ENCODE data around the gene AMN. TPM values are rescaled to one million over a fixed set of nuclear protein-coding genes. Genes with fewer than 3 reads are reported as not detected.
A peak's percentile ranks its signal among the peaks of the same experiment; 100 is the strongest.

Gene AMN
- total and polyA plus RNA-seq, 2 experiments from 2014 or later, result not detected

DNA sequence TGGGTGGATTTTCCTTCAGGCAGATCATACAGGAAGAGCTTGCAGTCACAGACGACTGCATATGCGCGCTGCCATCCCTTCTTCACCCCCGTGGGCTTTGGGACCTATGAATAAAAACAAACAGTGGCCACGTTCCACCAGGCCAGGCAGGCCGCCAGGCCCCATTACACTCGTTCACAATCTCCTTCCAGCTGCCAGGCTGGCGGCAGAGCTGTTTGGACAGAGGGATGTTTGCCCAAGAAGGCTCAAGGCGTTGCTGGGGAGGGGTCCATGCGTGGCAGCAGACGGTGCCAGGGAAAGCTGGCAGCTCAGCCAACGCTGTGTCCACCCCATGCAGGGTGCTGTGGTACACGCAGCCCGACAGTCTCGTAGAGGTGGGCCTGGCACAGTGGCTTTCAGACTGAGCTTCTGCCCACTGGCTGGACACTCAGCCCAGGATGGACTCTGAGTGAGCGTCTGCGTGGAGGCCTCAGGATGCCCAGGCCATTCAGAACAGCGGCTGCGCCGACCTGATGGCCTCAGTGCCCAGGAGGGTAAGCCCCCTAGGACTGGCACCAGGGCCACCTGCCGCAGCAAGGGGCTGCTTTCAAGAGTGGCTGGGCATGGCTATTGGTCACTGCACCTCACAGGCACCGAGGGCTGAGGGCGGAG, 27.5 kb downstream of the AMN start:
- Histone ChIP-seq H3F3A (ENCODE audit: insufficient read depth) (no peaks in the 10 kb centered on the region), H3K27me3 (replicated peaks; ENCODE audit: insufficient read depth) (no peaks in the 10 kb centered on the region), H3K4me1 (ENCODE audit: insufficient read depth) (no peaks in the 10 kb centered on the region), H4K20me1 (ENCODE audit: insufficient read depth) (no peaks in the 10 kb centered on the region), H3K9me3 (ENCODE audit: low read depth) (no peaks in the 10 kb centered on the region), H3K9me2 (ENCODE audit: insufficient read depth) (no peaks in the 10 kb centered on the region), H3K79me2 (ENCODE audit: insufficient read depth) (0 out of 2 replicates have a peak, but pooled peaks cover 5% of the 10 kb centered on the region), H3K4me3 (no peak overlapping the region), H3K4me2 (ENCODE audit: unreplicated experiment) (no peak overlapping the region), H3K27ac (no peak overlapping the region), H3K9ac (no peak overlapping the region), H2AFZ (no peak overlapping the region), H3K36me3 (ENCODE audit: low read depth) (peaks cover 59% of the 10 kb centered on the region; the same call in 1 of the 2 replicates)
- DNase-seq, result peak; percentile 25
- TF ChIP-seq EZH2phosphoT487 (IDR thresholded peaks at IDR 0.05; ENCODE audit: insufficient read depth, low read depth), result no peak
- TF ChIP-seq EZH2 (IDR thresholded peaks at IDR 0.05; ENCODE audit: insufficient read depth, poor library complexity, severe bottlenecking), result no peak
- in situ Hi-C loops (cut with MboI), result no loop called here
- WGBS, 2 experiments (ENCODE audit: low coverage in 1 of 2, low lambda C conversion rate in 2 of 2, missing lambda C conversion rate in 2 of 2), result 66% methylated on average over 23 of the region's 23 CpGs

DNA sequence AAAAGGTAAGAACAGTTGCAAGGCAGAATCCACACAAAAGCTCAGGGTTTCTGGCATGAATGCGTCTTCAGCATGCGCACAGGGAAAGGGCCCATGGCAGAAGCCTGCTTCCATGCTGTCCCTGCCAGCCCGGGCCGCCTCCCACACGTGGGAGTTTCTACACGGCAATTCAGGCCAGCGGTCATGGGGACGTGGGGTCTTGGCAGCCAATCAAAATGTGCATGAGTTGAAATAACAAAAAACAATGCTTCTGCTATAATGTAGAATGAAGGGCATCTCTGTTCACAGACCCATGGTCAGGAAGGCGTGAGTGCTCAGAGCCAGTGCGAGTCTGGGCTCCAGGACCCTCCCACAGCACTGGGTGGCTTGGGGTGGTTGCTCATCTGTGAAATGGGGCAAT, 28.6 kb downstream of the AMN start:
- 82 to 83% methylated on average over 10 of the region's 10 CpGs for WGBS, 2 experiments (ENCODE audit: low coverage in 1 of 2, low lambda C conversion rate in 2 of 2, missing lambda C conversion rate in 2 of 2)
- H3K4me3 ChIP-seq, result no peak overlapping the region
- H3K27ac ChIP-seq, result no peak overlapping the region
- H3K9ac ChIP-seq, result no peak overlapping the region
- TF ChIP-seq EZH2phosphoT487 (IDR thresholded peaks at IDR 0.05; ENCODE audit: insufficient read depth, low read depth) (no peak), EZH2 (IDR thresholded peaks at IDR 0.05; ENCODE audit: insufficient read depth, poor library complexity, severe bottlenecking) (no peak)
- no peaks in the 10 kb centered on the region for H3K9me2 ChIP-seq (ENCODE audit: insufficient read depth)
- DNase-seq, result no peak
- peaks cover 5% of the 10 kb centered on the region; the same call in 1 of the 2 replicates for H3K79me2 ChIP-seq (ENCODE audit: insufficient read depth)
- in situ Hi-C loops (cut with MboI), result no loop called here
- no peaks in the 10 kb centered on the region for H3K27me3 ChIP-seq (replicated peaks; ENCODE audit: insufficient read depth)
- H3K4me2 ChIP-seq (ENCODE audit: unreplicated experiment), result no peak overlapping the region
- no peaks in the 10 kb centered on the region for H3K4me1 ChIP-seq (ENCODE audit: insufficient read depth)
- no peaks in the 10 kb centered on the region for H3F3A ChIP-seq (ENCODE audit: insufficient read depth)
- no peaks in the 10 kb centered on the region for H4K20me1 ChIP-seq (ENCODE audit: insufficient read depth)
- H3K9me3 ChIP-seq (ENCODE audit: low read depth), result no peaks in the 10 kb centered on the region
- H3K36me3 ChIP-seq (ENCODE audit: low read depth), result peaks cover 69% of the 10 kb centered on the region; the same call in 1 of the 2 replicates
- no peak overlapping the region for H2AFZ ChIP-seq

DNA sequence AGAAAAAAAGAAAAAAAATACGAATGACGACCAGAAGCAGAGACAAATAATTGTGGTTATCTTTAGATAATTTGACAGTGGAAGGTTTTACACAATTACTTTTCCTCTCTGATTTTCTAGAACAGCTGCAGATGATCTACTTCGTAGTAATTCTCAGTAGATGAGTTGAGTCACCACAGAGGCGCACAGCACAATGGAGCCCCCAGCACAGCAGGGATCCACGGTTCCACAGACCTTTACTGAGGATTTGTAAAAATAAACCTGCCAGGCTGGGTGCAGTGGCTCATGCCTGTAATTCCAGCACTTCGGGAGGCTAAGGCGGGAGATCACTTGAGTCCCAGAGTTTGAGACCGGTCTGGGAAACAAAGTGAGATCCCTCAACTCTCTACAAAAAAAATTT, 29.3 kb downstream of the AMN start:
- Histone ChIP-seq H3K4me2 (ENCODE audit: unreplicated experiment) (no peak overlapping the region), H4K20me1 (ENCODE audit: insufficient read depth) (no peaks in the 10 kb centered on the region), H3K9me2 (ENCODE audit: insufficient read depth) (no peaks in the 10 kb centered on the region), H3K27me3 (replicated peaks; ENCODE audit: insufficient read depth) (no peaks in the 10 kb centered on the region), H3K36me3 (ENCODE audit: low read depth) (peaks cover 70% of the 10 kb centered on the region; the same call in 1 of the 2 replicates), H2AFZ (no peak overlapping the region), H3K4me1 (ENCODE audit: insufficient read depth) (no peaks in the 10 kb centered on the region), H3K79me2 (ENCODE audit: insufficient read depth) (no peaks in the 10 kb centered on the region; the same call in 1 of the 2 replicates), H3K4me3 (no peak overlapping the region), H3K9me3 (ENCODE audit: low read depth) (no peaks in the 10 kb centered on the region), H3F3A (ENCODE audit: insufficient read depth) (no peaks in the 10 kb centered on the region), H3K27ac (no peak overlapping the region), H3K9ac (no peak overlapping the region)
- TF ChIP-seq EZH2phosphoT487 (IDR thresholded peaks at IDR 0.05; ENCODE audit: insufficient read depth, low read depth), result no peak
- TF ChIP-seq EZH2 (IDR thresholded peaks at IDR 0.05; ENCODE audit: insufficient read depth, poor library complexity, severe bottlenecking), result no peak
- in situ Hi-C loops (cut with MboI), result no loop called here
- DNase-seq, result no peak
- WGBS, 2 experiments (ENCODE audit: low coverage in 1 of 2, low lambda C conversion rate in 2 of 2, missing lambda C conversion rate in 2 of 2), result 72 to 77% methylated on average over 8 of the region's 8 CpGs

DNA sequence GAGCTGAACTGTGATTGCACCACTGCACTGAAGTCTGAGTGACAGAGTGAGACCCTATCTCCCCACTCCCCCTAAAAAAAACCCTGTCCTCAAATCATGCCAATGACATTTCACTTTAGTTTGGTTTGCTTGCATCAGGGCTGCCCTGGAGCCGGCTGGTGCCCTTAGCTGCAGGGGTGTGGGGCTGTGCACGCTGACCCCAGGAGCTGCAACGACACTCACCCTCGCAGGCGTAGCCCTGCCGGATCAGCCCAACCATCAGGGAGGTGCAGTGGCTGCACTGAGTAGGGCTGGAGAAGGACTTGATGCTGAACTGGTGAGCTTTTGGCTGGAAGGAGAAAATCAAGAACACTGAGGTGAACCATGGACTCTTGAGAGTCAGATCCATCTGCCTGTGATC, 29.8 kb downstream of the AMN start:
- Histone ChIP-seq H2AFZ (no peak overlapping the region), H3K9me3 (ENCODE audit: low read depth) (no peaks in the 10 kb centered on the region), H4K20me1 (ENCODE audit: insufficient read depth) (no peaks in the 10 kb centered on the region), H3K36me3 (ENCODE audit: low read depth) (peaks cover 68% of the 10 kb centered on the region; the same call in 1 of the 2 replicates), H3K9ac (no peak overlapping the region), H3K4me1 (ENCODE audit: insufficient read depth) (no peaks in the 10 kb centered on the region), H3K9me2 (ENCODE audit: insufficient read depth) (no peaks in the 10 kb centered on the region), H3K79me2 (ENCODE audit: insufficient read depth) (no peaks in the 10 kb centered on the region; the same call in 1 of the 2 replicates), H3K4me2 (ENCODE audit: unreplicated experiment) (no peak overlapping the region), H3K4me3 (no peak overlapping the region), H3K27ac (no peak overlapping the region), H3F3A (ENCODE audit: insufficient read depth) (no peaks in the 10 kb centered on the region), H3K27me3 (replicated peaks; ENCODE audit: insufficient read depth) (no peaks in the 10 kb centered on the region)
- no peak for DNase-seq
- WGBS, 2 experiments (ENCODE audit: low coverage in 1 of 2, low lambda C conversion rate in 2 of 2, missing lambda C conversion rate in 2 of 2), result 96 to 97% methylated on average over 6 of the region's 6 CpGs
- TF ChIP-seq EZH2phosphoT487 (IDR thresholded peaks at IDR 0.05; ENCODE audit: insufficient read depth, low read depth) (no peak), EZH2 (IDR thresholded peaks at IDR 0.05; ENCODE audit: insufficient read depth, poor library complexity, severe bottlenecking) (no peak)
- in situ Hi-C loops (cut with MboI), result no loop called here
